Mucosa of descending colon (tissue), 3 donors: ENCODE data around the gene OPCML. TPM values are rescaled to one million over a fixed set of nuclear protein-coding genes. Genes with fewer than 3 reads are reported as not detected.
A peak's percentile ranks its signal among the peaks of the same experiment; 100 is the strongest.

Experiments
- ATAC-seq: fragments of 200-7000 bp; cut with Tn5 transposase; one replicate; pipeline ENCODE4 v1.9.1; 2020; ENCODE audit warnings: mild to moderate bottlenecking, moderate library complexity
- DNase-seq, 3 donors: peaks; one replicate each; pipeline ENCODE4 v3.0.0-alpha.2; 2020
- H3K36me3 ChIP-seq: fragments of 200-600 bp; one replicate; pipeline ENCODE4 v1.8.0; 2021; ENCODE audit warnings: low read depth, mild to moderate bottlenecking
- H3K4me1 ChIP-seq: fragments of 200-600 bp; one replicate; pipeline ENCODE4 v1.8.0; 2021; ENCODE audit warnings: low read depth, mild to moderate bottlenecking
- H3K4me3 ChIP-seq: fragments of 200-600 bp; one replicate; pipeline ENCODE4 v1.8.0; 2021; ENCODE audit warnings: mild to moderate bottlenecking
- H3K9me3 ChIP-seq: fragments of 200-600 bp; one replicate; pipeline ENCODE4 v1.8.0; 2021; ENCODE audit warnings: mild to moderate bottlenecking
- intact Hi-C, 2 donors: fragments of 100-400 bp; cut with DNase I in 1 of 2; cut with micrococcal nuclease in 1 of 2; formaldehyde crosslinking; loops; one replicate each; pipeline versions ENCODE4 v1.11.0 to v1.11.1; 2022; cut with DNase I, micrococcal nuclease
- total RNA-seq, 3 donors: library from RNA; stranded (reverse); fragmentation: NEBNext Ultra II Directional in 2 of 3; extraction: Animal tissue kit (Norgen Biotek cat#: 25700) in 2 of 3; gene quantifications; one replicate each; pipeline versions ENCODE4 v1.2.1 to v1.2.4, GENCODE V29; 2021 to 2023
- TF ChIP-seq, protein P1 (sequence below): fragments of 200-600 bp; IDR thresholded peaks from one replicate; pipeline ENCODE4 v1.8.0; 2022; ENCODE audit warnings: antibody characterized with exemption, mild to moderate bottlenecking
- donor health status: DM: no; HTN: no; CAD: no; lungs with moderate emphysema.
- donor health status: DM: no; HTN: no; CAD: no.
- donor health status: DM: no; HTN: yes; CAD: no.

OPCML gene
- total RNA-seq, 3 donors from 2014 or later = 0.10 to 0.47 TPM; not detected in 1

DNA sequence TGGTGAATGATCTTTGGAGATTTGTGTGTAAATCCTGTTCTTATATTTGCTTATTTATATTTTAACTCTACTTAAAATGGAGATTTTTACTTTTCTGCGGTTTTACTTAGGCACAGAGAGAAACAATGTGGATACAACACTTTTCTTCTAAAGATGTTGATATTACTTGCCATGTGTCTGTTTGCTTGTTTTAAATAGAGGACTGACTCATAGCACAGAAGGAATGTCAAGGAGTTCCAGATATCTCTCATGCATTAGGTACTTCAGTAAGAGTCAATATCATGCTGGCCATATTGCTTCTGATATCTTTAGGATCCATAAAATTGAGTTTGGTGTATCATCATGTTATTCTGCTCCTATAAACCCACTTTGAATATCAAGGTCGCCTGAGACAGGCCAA lies 395.0 kb downstream of the OPCML start:
- DNase-seq = no peak
- Histone ChIP-seq H3K9me3 (no peaks in the 10 kb centered on the region), H3K4me3 (no peak overlapping the region), H3K36me3 (no peaks in the 10 kb centered on the region), H3K4me1 (no peaks in the 10 kb centered on the region)
- intact Hi-C loops = loop anchor here in 1 of 2 donors (10.0 kb wide), 1 partner anchor 688 kb away; no protein-coding TSS in a partner anchor
- no peak for ATAC-seq
- TF ChIP-seq, protein P1, sequence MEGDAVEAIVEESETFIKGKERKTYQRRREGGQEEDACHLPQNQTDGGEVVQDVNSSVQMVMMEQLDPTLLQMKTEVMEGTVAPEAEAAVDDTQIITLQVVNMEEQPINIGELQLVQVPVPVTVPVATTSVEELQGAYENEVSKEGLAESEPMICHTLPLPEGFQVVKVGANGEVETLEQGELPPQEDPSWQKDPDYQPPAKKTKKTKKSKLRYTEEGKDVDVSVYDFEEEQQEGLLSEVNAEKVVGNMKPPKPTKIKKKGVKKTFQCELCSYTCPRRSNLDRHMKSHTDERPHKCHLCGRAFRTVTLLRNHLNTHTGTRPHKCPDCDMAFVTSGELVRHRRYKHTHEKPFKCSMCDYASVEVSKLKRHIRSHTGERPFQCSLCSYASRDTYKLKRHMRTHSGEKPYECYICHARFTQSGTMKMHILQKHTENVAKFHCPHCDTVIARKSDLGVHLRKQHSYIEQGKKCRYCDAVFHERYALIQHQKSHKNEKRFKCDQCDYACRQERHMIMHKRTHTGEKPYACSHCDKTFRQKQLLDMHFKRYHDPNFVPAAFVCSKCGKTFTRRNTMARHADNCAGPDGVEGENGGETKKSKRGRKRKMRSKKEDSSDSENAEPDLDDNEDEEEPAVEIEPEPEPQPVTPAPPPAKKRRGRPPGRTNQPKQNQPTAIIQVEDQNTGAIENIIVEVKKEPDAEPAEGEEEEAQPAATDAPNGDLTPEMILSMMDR = no peak

DNA sequence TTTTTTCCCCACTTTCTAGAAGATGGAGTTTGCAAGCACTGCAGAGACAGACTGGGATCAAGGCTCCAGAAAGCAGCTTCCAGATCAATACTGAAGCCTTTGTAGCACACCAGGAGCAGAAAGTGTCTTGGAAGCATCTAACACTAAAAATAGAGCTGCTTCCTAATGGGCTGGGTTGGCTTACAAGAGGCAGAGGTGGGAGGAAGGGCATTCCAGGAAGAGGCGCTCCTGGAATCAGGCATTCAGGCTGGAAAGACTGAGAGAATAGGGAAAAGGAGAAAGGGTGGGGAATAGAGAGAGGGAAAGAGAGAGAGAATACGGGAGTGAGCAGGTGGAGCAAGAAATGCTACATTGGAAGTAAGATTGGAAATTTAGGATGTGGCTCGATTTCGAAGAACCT lies 395.9 kb downstream of the OPCML start:
- no peaks in the 10 kb centered on the region for H3K9me3 ChIP-seq
- no peak for ATAC-seq
- intact Hi-C loops = loop anchor here in 1 of 2 donors (10.0 kb wide), 1 partner anchor 688 kb away; no protein-coding TSS in a partner anchor
- H3K4me3 ChIP-seq = no peak overlapping the region
- TF ChIP-seq, protein P1 = no peak
- H3K36me3 ChIP-seq = no peaks in the 10 kb centered on the region
- H3K4me1 ChIP-seq = no peaks in the 10 kb centered on the region
- no peak for DNase-seq

DNA sequence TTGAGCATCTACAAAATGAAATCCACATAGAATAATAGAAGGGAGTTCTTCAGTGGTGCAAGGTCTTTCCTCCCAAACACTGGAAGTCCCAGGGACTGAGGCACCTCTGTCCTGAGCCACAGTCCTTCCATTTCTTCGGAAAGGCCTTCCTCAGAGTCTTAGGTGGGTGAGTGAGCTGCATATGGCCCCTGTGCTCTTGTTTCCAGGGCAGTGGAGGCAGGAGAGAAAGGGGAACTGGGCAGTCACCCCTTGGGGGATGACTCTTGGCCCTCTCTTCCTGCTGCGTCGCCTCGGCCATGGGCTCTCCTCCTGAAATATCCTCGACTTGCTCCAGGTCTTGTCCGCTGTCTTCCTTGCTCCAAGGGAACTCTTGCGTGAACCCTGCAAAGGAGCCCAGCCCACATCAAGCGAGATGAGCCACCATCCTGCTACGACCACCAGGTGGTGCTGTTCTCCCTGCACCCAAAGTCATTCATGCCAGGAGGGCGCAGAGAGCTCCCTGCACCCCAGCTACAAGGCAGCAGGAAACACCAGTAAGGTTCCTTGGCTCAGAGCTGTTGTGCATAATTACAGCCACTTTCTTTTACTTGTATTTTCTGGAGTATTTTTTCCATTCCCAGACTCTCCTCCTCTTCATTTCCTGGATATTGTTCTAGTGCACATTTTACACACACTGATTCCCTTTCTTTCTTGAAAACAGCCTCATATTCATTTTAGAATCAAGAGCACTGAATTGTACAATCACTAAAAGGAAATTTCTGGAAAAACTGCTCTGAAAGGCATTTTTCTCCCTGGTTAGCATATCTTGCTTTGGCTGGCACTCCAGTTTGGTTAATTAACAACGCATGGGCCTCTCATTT lies 397.8 kb downstream of the OPCML start:
- TF ChIP-seq, protein P1 = peak; percentile 68
- Histone ChIP-seq H3K9me3 (no peaks in the 10 kb centered on the region), H3K4me1 (no peaks in the 10 kb centered on the region), H3K36me3 (no peaks in the 10 kb centered on the region), H3K4me3 (no peak overlapping the region)
- ATAC-seq (peak; percentile 75), DNase-seq (peak in 2 of 3 donors; percentile 56 to 73)
- intact Hi-C loops = loop anchor here in 1 of 2 donors (10.0 kb wide), 1 partner anchor 690 kb away; no protein-coding TSS in a partner anchor

DNA sequence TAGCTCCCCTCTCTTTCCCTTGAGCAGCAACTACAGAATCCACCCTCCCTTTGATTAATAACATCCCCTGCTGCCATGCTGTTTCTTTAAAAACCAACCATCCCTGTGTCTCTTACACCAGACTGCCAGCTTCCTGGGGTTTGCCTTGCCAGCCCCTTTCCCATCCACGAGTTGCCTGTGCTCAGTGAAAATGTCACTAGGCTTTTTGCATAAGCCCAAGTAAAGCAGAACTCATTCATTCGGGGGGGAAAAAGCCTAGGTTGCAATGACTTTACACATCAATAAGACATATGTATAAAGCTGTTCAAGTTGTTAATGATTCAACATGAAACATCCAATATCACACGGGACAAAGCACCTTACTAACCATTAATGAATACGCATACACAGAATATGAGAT lies 398.7 kb downstream of the OPCML start:
- TF ChIP-seq, protein P1 = no peak
- Histone ChIP-seq H3K9me3 (no peaks in the 10 kb centered on the region), H3K4me1 (no peaks in the 10 kb centered on the region), H3K36me3 (no peaks in the 10 kb centered on the region), H3K4me3 (no peak overlapping the region)
- DNase-seq = no peak
- intact Hi-C loops = loop anchor here in 1 of 2 donors (10.0 kb wide), 1 partner anchor 691 kb away; no protein-coding TSS in a partner anchor
- ATAC-seq = no peak

DNA sequence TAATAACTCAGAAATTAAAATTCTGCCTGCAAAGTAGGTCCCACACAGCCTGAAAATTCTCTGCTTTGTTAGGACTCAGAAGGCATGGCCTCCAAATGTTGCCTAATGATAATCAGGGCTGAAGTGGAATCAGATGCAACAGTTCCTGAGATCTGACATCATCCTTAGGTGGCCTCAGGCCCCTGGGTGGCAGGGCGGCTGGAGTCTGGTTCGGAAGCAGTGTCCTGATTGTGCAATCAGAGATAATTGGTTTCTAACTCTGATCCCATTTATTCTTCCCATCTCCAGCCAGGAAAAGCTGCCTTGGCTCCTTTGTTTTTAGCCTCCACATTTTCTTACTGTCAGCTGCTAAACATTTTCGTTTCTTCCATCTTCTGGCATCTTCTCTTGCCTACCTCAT lies 399.3 kb downstream of the OPCML start:
- H3K4me3 ChIP-seq = no peak overlapping the region
- TF ChIP-seq, protein P1 = no peak
- ATAC-seq = no peak
- H3K4me1 ChIP-seq = no peaks in the 10 kb centered on the region
- H3K36me3 ChIP-seq = no peaks in the 10 kb centered on the region
- intact Hi-C loops = loop anchor here in 1 of 2 donors (10.0 kb wide), 1 partner anchor 692 kb away; no protein-coding TSS in a partner anchor
- no peak for DNase-seq
- H3K9me3 ChIP-seq = no peaks in the 10 kb centered on the region
